Uterus (tissue), 4 donors: ENCODE results near the gene VIPR2. TPM values are rescaled to one million over a fixed set of nuclear protein-coding genes. Genes with fewer than 3 reads are reported as not detected.
"Not testable (repeated sequence)": the region's sequence is repeated elsewhere in the genome, so short reads cannot be mapped to it uniquely, and the experiment has no call there.

Source experiments
- DNase-seq, 2 donors: peaks; one replicate each; pipeline ENCODE4 v3.0.0-alpha.2; 2019 to 2020
- H3K27ac ChIP-seq, 2 donors: fragments of 200-600 bp; sonication (generic); 1 replicate in 1 of 2; 2 replicates in 1 of 2; pipeline ENCODE4 v1.5.1; 2016 to 2018
- H3K27me3 ChIP-seq, 2 donors: fragments of 200-600 bp; sonication (generic); one replicate each; pipeline ENCODE4 v1.5.1; 2018 to 2019; ENCODE audit warnings: control low read depth in 1 of 2
- H3K36me3 ChIP-seq, 2 donors: fragments of 200-600 bp; sonication (generic); one replicate each; pipeline ENCODE4 v1.5.1; 2019; ENCODE audit warnings: control low read depth in 1 of 2
- H3K4me1 ChIP-seq, 2 donors: fragments of 200-600 bp; sonication (generic); one replicate each; pipeline ENCODE4 v1.5.1; 2018 to 2019; ENCODE audit warnings: control low read depth in 1 of 2
- H3K4me3 ChIP-seq, 2 donors: fragments of 200-600 bp; sonication (generic); 1 replicate in 1 of 2; 2 replicates in 1 of 2; pipeline ENCODE4 v1.5.1; 2018 to 2019; ENCODE audit warnings: mild to moderate bottlenecking in 1 of 2
- H3K9me3 ChIP-seq, 2 donors: fragments of 200-600 bp; sonication (generic); one replicate each; pipeline ENCODE4 v1.5.1; 2019; ENCODE audit warnings: control low read depth in 1 of 2
- POLR2A ChIP-seq, 2 donors: fragments of 450-650 bp; IDR thresholded peaks; one replicate each; pipeline ENCODE4 v1.6.1; 2016; ENCODE audit warnings: antibody characterized with exemption in 2 of 2, mild to moderate bottlenecking in 1 of 2, moderate library complexity in 1 of 2
- intact Hi-C: fragments of 100-400 bp; cut with DNase I; formaldehyde crosslinking; loops from one replicate; pipeline ENCODE4 v1.15.1; 2023; ENCODE audit warnings: low total_unique reads
- total RNA-seq, 4 donors: library from RNA; depleted of rRNA in 3 of 4; stranded (reverse); fragments of >200 nt in 3 of 4; gene quantifications; one replicate each; pipeline versions ENCODE4 v1.1.0 to v1.2.4, GENCODE V29; 2014 to 2023
- TF ChIP-seq, protein P1 (sequence below), 4 experiments: fragments of 200-600 bp in 2 of 4; fragments of 450-650 bp in 2 of 4; sonication (generic) in 2 of 4; IDR thresholded peaks; one replicate each; pipeline ENCODE4 v1.5.1; 2016 to 2019; ENCODE audit warnings: antibody characterized with exemption in 4 of 4, mild to moderate bottlenecking in 2 of 4, moderate library complexity in 1 of 4
- donor health status: DM: yes; HTN: yes; CAD: no.

VIPR2 gene
- total RNA-seq, 4 donors from 2014 or later = 3.1 to 9.8 (median 4.5) TPM

DNA sequence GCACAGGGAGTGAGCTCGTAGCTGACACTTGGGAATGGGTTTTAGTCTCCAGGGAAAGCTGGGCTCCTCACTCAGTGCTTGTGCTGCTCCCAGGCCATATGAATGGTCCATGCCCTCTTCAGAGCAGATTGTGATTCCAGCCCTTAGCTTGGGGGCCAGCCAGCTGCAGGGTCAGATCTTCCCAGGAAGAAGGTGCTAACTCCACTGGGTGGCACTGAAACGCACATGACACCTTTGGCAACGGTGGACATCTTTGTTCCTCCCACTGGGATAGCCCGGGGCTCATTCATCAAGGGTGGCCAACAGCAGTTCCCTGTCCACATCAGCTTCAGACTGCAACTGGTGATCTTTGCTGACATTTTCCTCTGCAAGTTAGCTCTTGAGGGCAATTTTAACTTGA, 159.1 kb downstream of the VIPR2 start:
- TF ChIP-seq, protein P1, sequence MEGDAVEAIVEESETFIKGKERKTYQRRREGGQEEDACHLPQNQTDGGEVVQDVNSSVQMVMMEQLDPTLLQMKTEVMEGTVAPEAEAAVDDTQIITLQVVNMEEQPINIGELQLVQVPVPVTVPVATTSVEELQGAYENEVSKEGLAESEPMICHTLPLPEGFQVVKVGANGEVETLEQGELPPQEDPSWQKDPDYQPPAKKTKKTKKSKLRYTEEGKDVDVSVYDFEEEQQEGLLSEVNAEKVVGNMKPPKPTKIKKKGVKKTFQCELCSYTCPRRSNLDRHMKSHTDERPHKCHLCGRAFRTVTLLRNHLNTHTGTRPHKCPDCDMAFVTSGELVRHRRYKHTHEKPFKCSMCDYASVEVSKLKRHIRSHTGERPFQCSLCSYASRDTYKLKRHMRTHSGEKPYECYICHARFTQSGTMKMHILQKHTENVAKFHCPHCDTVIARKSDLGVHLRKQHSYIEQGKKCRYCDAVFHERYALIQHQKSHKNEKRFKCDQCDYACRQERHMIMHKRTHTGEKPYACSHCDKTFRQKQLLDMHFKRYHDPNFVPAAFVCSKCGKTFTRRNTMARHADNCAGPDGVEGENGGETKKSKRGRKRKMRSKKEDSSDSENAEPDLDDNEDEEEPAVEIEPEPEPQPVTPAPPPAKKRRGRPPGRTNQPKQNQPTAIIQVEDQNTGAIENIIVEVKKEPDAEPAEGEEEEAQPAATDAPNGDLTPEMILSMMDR (IDR thresholded peaks at IDR 0.05) = no peak
- TF ChIP-seq POLR2A (IDR thresholded peaks at IDR 0.05) = no peak
- Histone ChIP-seq H3K9me3 (peaks cover 0 to 14% of the 10 kb centered on the region in 2 donors), H3K4me1 (no peaks in the 10 kb centered on the region)

GRCh38 chr7:158984007-158984406, 160.7 kb downstream of the VIPR2 start:
- H3K4me1 ChIP-seq, H3K27me3 ChIP-seq, H3K27ac ChIP-seq, intact Hi-C loops, H3K4me3 ChIP-seq, DNase-seq, H3K36me3 ChIP-seq: not testable (repeated sequence)
- H3K9me3 ChIP-seq = peaks cover 0 to 14% of the 10 kb centered on the region in 2 donors

More for the DNA sequence above, 159.1 kb downstream of the VIPR2 start:
- Histone ChIP-seq H3K27me3 (peaks cover 0 to 7% of the 10 kb centered on the region in 2 donors), H3K4me3 (no peak overlapping the region), H3K36me3 (no peaks in the 10 kb centered on the region), H3K27ac (no peak overlapping the region)
- intact Hi-C loops = no loop called here
- DNase-seq = no peak

GRCh38 chr7:158982080-158982479, 162.6 kb downstream of the VIPR2 start:
- peaks cover 0 to 14% of the 10 kb centered on the region in 2 donors for H3K9me3 ChIP-seq
- intact Hi-C loops, H3K4me3 ChIP-seq, H3K4me1 ChIP-seq, H3K36me3 ChIP-seq, H3K27me3 ChIP-seq, H3K27ac ChIP-seq, DNase-seq: not testable (repeated sequence)

- TF ChIP-seq, protein P1 (IDR thresholded peaks at IDR 0.05) = no peak
- TF ChIP-seq POLR2A (IDR thresholded peaks at IDR 0.05) = no peak
- H3K27me3 ChIP-seq = no peaks in the 10 kb centered on the region
- H3K27ac ChIP-seq = no peak overlapping the region
- DNase-seq = no peak
- intact Hi-C loops = no loop called here
- no peaks in the 10 kb centered on the region for H3K4me1 ChIP-seq
- no peaks in the 10 kb centered on the region for H3K36me3 ChIP-seq
- peaks cover 0 to 14% of the 10 kb centered on the region in 2 donors for H3K9me3 ChIP-seq
- H3K4me3 ChIP-seq = no peak overlapping the region
These were observed 164.9 kb downstream of the VIPR2 start for GRCh38 chr7:158979635-158980351.

GRCh38 chr7:158979023-158979529, 165.6 kb downstream of the VIPR2 start:
- H3K4me1 ChIP-seq = no peaks in the 10 kb centered on the region
- TF ChIP-seq, protein P1 (IDR thresholded peaks at IDR 0.05) = no peak
- no peak for TF ChIP-seq POLR2A (IDR thresholded peaks at IDR 0.05)
- H3K27ac ChIP-seq = no peak overlapping the region
- H3K27me3 ChIP-seq = no peaks in the 10 kb centered on the region
- intact Hi-C loops = no loop called here
- H3K9me3 ChIP-seq = peaks cover 0 to 14% of the 10 kb centered on the region in 2 donors
- no peak for DNase-seq
- H3K4me3 ChIP-seq = no peak overlapping the region
- H3K36me3 ChIP-seq = no peaks in the 10 kb centered on the region
